IMR-90 (cell line): ENCODE data around the gene TBPL2. TPM values are rescaled to one million over a fixed set of nuclear protein-coding genes. Genes with fewer than 3 reads are reported as not detected.

Experiments used
- ATAC-seq: fragments of 200-7000 bp; cut with Tn5 transposase; 2 replicates; pipeline ENCODE4 v1.9.1; 2020; ENCODE audit warnings: low read depth, mild to moderate bottlenecking, moderate library complexity
- BruUV-seq: library from RNA; stranded (reverse); fragments of 400-500 nt; replicated peaks from 2 replicates; lab custom pipeline; 2021; lab: Mats Ljungman, UMichigan
- CTCF ChIA-PET: fragments of 300-600 bp; formaldehyde crosslinking; extraction: SDS; loops from one replicate; lab custom pipeline; 2021; ENCODE audit warnings: antibody characterized with exemption; lab: Yijun Ruan, JAX
- POLR2A ChIA-PET: fragments of 300-600 bp; sonication (Branson Sonifier 250); formaldehyde crosslinking; loops from one replicate; lab custom pipeline; 2022; ENCODE audit warnings: antibody characterized with exemption; ENCODE audit not compliant: unreplicated experiment; lab: Charles Lee
- DNase-seq: peaks from one replicate; pipeline ENCODE4 v3.0.0; 2013
- H2AFZ ChIP-seq: replicated peaks from 2 replicates; pipeline ENCODE3; 2013; ENCODE audit warnings: low read length, mild to moderate bottlenecking; ENCODE audit not compliant: poor library complexity
- H2AK5ac ChIP-seq: 2 replicates; pipeline ENCODE4 v1.6.1; 2013; ENCODE audit warnings: low read depth, low read length, inconsistent platforms
- H2AK9ac ChIP-seq: replicated peaks from 2 replicates; pipeline ENCODE3; 2013; ENCODE audit warnings: mild to moderate bottlenecking, low read depth, low read length, moderate library complexity; ENCODE audit not compliant: poor library complexity
- H2BK120ac ChIP-seq: 2 replicates; pipeline ENCODE4 v1.6.1; 2013; ENCODE audit warnings: low read depth, low read length, inconsistent platforms
- H2BK15ac ChIP-seq: 3 replicates; pipeline ENCODE4 v1.6.1; 2013; ENCODE audit warnings: low read depth, low read length, inconsistent platforms
- H2BK20ac ChIP-seq: 2 replicates; pipeline ENCODE4 v1.6.1; 2013; ENCODE audit warnings: low read depth, mild to moderate bottlenecking, inconsistent platforms, low read length, moderate library complexity
- H2BK5ac ChIP-seq: 2 replicates; pipeline ENCODE4 v1.6.1; 2013; ENCODE audit warnings: mild to moderate bottlenecking, low read depth, low read length, inconsistent platforms; ENCODE audit not compliant: poor library complexity, severe bottlenecking
- H3K14ac ChIP-seq: replicated peaks from 2 replicates; pipeline ENCODE4 v1.6.1; 2013; ENCODE audit warnings: low read depth, low read length, inconsistent platforms
- H3K18ac ChIP-seq: 2 replicates; pipeline ENCODE4 v1.6.1; 2013; ENCODE audit warnings: low read depth, low read length, control low read depth
- H3K23ac ChIP-seq: 2 replicates; pipeline ENCODE4 v1.6.1; 2013; ENCODE audit warnings: low read depth, low read length, inconsistent platforms
- H3K27ac ChIP-seq: 2 replicates; pipeline ENCODE4 v1.5.1; 2013; ENCODE audit warnings: mild to moderate bottlenecking, control low read depth, low read length; ENCODE audit not compliant: insufficient read depth
- H3K27me3 ChIP-seq: 2 replicates; pipeline ENCODE4 v1.6.1; 2013; ENCODE audit warnings: low read length; ENCODE audit not compliant: control insufficient read depth, insufficient read depth
- H3K36me3 ChIP-seq: 2 replicates; pipeline ENCODE4 v1.6.1; 2013; ENCODE audit warnings: low read length, mixed read lengths; ENCODE audit not compliant: control insufficient read depth, insufficient read depth
- H3K4ac ChIP-seq: 2 replicates; pipeline ENCODE4 v1.6.1; 2013; ENCODE audit warnings: low read depth, low read length, inconsistent platforms
- H3K4me1 ChIP-seq: 2 replicates; pipeline ENCODE4 v1.6.1; 2013; ENCODE audit warnings: low read length, mixed read lengths; ENCODE audit not compliant: control insufficient read depth, insufficient read depth
- H3K4me2 ChIP-seq: 2 replicates; pipeline ENCODE4 v1.6.1; 2013; ENCODE audit warnings: low read depth, mild to moderate bottlenecking, control low read depth, low read length, moderate library complexity
- H3K4me3 ChIP-seq: 2 replicates; pipeline ENCODE4 v1.5.1; 2013; ENCODE audit warnings: low read depth, mild to moderate bottlenecking, control low read depth, low read length, moderate library complexity; ENCODE audit not compliant: insufficient read depth
- H3K56ac ChIP-seq: 2 replicates; pipeline ENCODE4 v1.6.1; 2013; ENCODE audit warnings: low read length, inconsistent platforms; ENCODE audit not compliant: insufficient read depth; ENCODE audit errors: extremely low read depth
- H3K79me1 ChIP-seq, 2 experiments: 2 replicates each; pipeline ENCODE4 v1.6.1; 2013; ENCODE audit warnings: low read length in 2 of 2, inconsistent platforms in 1 of 2, low read depth in 1 of 2
- H3K9ac ChIP-seq: 2 replicates; pipeline ENCODE4 v1.6.1; 2013; ENCODE audit warnings: low read depth, low read length, control low read depth
- H3K9me1 ChIP-seq: 2 replicates; pipeline ENCODE4 v1.6.1; 2013; ENCODE audit warnings: low read length, inconsistent platforms; ENCODE audit not compliant: insufficient read depth
- H3K9me3 ChIP-seq: 2 replicates; pipeline ENCODE4 v1.6.1; 2013; ENCODE audit warnings: low read length; ENCODE audit not compliant: control insufficient read depth, insufficient read depth
- H4K20me1 ChIP-seq: 2 replicates; pipeline ENCODE4 v1.6.1; 2013; ENCODE audit warnings: low read length, inconsistent platforms; ENCODE audit not compliant: insufficient read depth
- H4K5ac ChIP-seq: 2 replicates; pipeline ENCODE4 v1.6.1; 2013; ENCODE audit warnings: mild to moderate bottlenecking, low read depth, low read length, control low read depth
- H4K8ac ChIP-seq, 2 experiments: 2 replicates each; pipeline ENCODE4 v1.6.1; 2013; ENCODE audit warnings: low read depth in 2 of 2, low read length in 2 of 2, control low read depth in 1 of 2, inconsistent platforms in 1 of 2
- H4K91ac ChIP-seq: 2 replicates; pipeline ENCODE4 v1.6.1; 2013; ENCODE audit warnings: low read depth, low read length, inconsistent platforms; ENCODE audit not compliant: insufficient read depth
- BHLHE40 ChIP-seq: fragments of 150-350 bp; IDR thresholded peaks from 2 replicates; pipeline ENCODE4 v1.6.1; 2016; ENCODE audit warnings: mild to moderate bottlenecking, low read depth, low read length
- CHD1 ChIP-seq: IDR thresholded peaks from 2 replicates; pipeline ENCODE4 v1.6.1; 2012; ENCODE audit warnings: low read depth, low read length, improper control_type of control experiment
- FOS ChIP-seq: fragments of 150-350 bp; IDR thresholded peaks from 2 replicates; pipeline ENCODE4 v1.6.1; 2016; ENCODE audit warnings: low read depth, low read length
- MAFK ChIP-seq: IDR thresholded peaks from 2 replicates; pipeline ENCODE4 v1.6.1; 2012; ENCODE audit warnings: low read depth, low read length, improper control_type of control experiment
- NFE2L2 ChIP-seq: fragments of 150-350 bp; IDR thresholded peaks from 2 replicates; pipeline ENCODE4 v1.6.1; 2016; ENCODE audit warnings: low read depth, mild to moderate bottlenecking, low read length
- POLR2A ChIP-seq: IDR thresholded peaks from 2 replicates; pipeline ENCODE4 v1.6.1; 2012; ENCODE audit warnings: mild to moderate bottlenecking, low read depth, low read length
- RAD21 ChIP-seq: IDR thresholded peaks from 2 replicates; pipeline ENCODE4 v1.6.1; 2012; ENCODE audit warnings: low read length, improper control_type of control experiment
- RCOR1 ChIP-seq: IDR thresholded peaks from 2 replicates; pipeline ENCODE4 v1.6.1; 2012; ENCODE audit warnings: mild to moderate bottlenecking, low read length, improper control_type of control experiment; ENCODE audit not compliant: insufficient replicate concordance
- RFX5 ChIP-seq: IDR thresholded peaks from 2 replicates; pipeline ENCODE4 v1.8.0; 2012; ENCODE audit warnings: low read depth, mild to moderate bottlenecking, low read length, moderate library complexity
- SMC3 ChIP-seq: fragments of 150-350 bp; IDR thresholded peaks from 2 replicates; pipeline ENCODE4 v1.6.1; 2016; ENCODE audit warnings: low read depth, mild to moderate bottlenecking, antibody characterized with exemption, low read length, moderate library complexity
- WGBS, 2 experiments: methylation state at CpG; one replicate each; pipeline versions ENCODE4 v1.1.5 to v1.1.7; 2013; ENCODE audit warnings: missing lambda C conversion rate in 2 of 2; ENCODE audit not compliant: insufficient read length in 1 of 2; ENCODE audit errors: extremely low coverage in 2 of 2; 5-methylcytosine and 5-hydroxymethylcytosine counted together
- dilution Hi-C: fragments of 300-500 bp; cut with HindIII; formaldehyde crosslinking; loops from one replicate; pipeline ENCODE4 v1.14.3; 2018; ENCODE audit warnings: low sequenced_read_pairs; ENCODE audit not compliant: unreplicated experiment
- in situ Hi-C: fragments of 300-500 bp; cut with MboI; formaldehyde crosslinking; loops from 3 replicates; pipeline ENCODE4 v1.14.3; 2019; ENCODE audit warnings: low sequenced_read_pairs, inconsistent platforms, mixed read lengths
- intact Hi-C: fragments of 100-400 bp; cut with micrococcal nuclease; formaldehyde crosslinking; loops from 2 replicates; pipeline ENCODE4 v1.10.0; 2022
- polyA plus RNA-seq, 3 experiments: library from polyadenylated mRNA; depleted of rRNA; stranded (reverse); fragments of >200 nt; gene quantifications; 2 replicates each; pipeline ENCODE4 v1.2.3, GENCODE V29; 2012; ENCODE audit warnings: low replicate concordance in 1 of 3
- total RNA-seq: library from RNA; depleted of rRNA; stranded (reverse); fragments of >200 nt; gene quantifications from 2 replicates; pipeline ENCODE4 v1.2.3, GENCODE V29; 2012
- TF ChIP-seq, protein P1 (sequence below): conservative IDR thresholded peaks from 2 replicates; pipeline ENCODE4 v1.5.1; 2012; ENCODE audit warnings: mild to moderate bottlenecking, low read depth, low read length, improper control_type of control experiment
- TF ChIP-seq, protein P2 (sequence below): fragments of 150-350 bp; IDR thresholded peaks from 2 replicates; pipeline ENCODE4 v1.6.1; 2016; ENCODE audit warnings: low read depth, mild to moderate bottlenecking, low read length, moderate library complexity, borderline replicate concordance

The TBPL2 gene
- total and polyA plus RNA-seq, 2 of the 4 experiments (the other 2 are of a cell fraction), result not detected

DNA sequence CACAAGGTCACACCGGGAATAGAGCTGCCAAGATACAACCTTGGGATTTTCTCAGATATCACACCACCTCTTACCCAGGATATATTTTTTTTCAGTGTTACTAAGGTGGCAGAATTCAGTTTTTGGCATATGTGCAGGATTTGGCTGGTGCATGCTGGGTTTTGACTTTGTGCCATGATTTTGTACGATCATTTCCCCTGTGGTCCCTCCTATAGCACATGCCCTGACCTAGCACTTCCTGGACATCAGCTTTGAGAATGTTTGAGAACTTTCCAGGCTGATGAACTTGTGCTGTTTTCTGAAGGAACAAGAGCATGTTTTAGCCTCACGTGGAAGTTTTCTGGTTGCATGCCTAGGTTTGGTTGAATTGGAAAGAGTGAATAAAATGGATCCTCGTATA lies 11.0 kb upstream of the TBPL2 start:
- POLR2A ChIA-PET, result no interaction called here
- Histone ChIP-seq H4K20me1 (no peaks in the 10 kb centered on the region), H3K4ac (no peak overlapping the region), H3K4me2 (no peak overlapping the region), H3K9ac (no peak overlapping the region), H2BK120ac (no peak overlapping the region), H2AK5ac (no peak overlapping the region), H2BK5ac (no peak overlapping the region), H3K9me3 (no peaks in the 10 kb centered on the region), H2AFZ (no peak overlapping the region), H4K8ac (no peak overlapping the region), H3K4me3 (no peak overlapping the region), H4K5ac (no peak overlapping the region), H3K27me3 (no peaks in the 10 kb centered on the region), H3K36me3 (no peaks in the 10 kb centered on the region), H3K27ac (no peak overlapping the region), H2BK20ac (0 out of 2 replicates have a peak overlapping the region, but pooled peaks have one; percentile 20), H4K91ac (no peak overlapping the region), H3K23ac (no peak overlapping the region), H3K56ac (no peak overlapping the region), H3K4me1 (peaks cover 17% of the 10 kb centered on the region), H2AK9ac (no peak overlapping the region), H3K9me1 (0 out of 2 replicates have a peak, but pooled peaks cover 3% of the 10 kb centered on the region), H2BK15ac (no peak overlapping the region), H3K79me1 (no peaks in the 10 kb centered on the region), H3K14ac (0 out of 2 replicates have a peak overlapping the region, but pooled peaks have one; percentile 2), H3K18ac (no peak overlapping the region)
- dilution Hi-C loops (no loop called here), intact Hi-C loops (no loop called here), in situ Hi-C loops (loop anchor here (5.0 kb wide), 1 partner anchor 1036 kb away; no protein-coding TSS in a partner anchor)
- CTCF ChIA-PET, result no interaction called here
- DNase-seq, result peak; percentile 25
- TF ChIP-seq MAFK, result no peak
- TF ChIP-seq RFX5, result no peak
- TF ChIP-seq BHLHE40, result no peak
- no peak for TF ChIP-seq RCOR1
- no peak for TF ChIP-seq CHD1
- no peak for TF ChIP-seq FOS
- TF ChIP-seq, protein P1, sequence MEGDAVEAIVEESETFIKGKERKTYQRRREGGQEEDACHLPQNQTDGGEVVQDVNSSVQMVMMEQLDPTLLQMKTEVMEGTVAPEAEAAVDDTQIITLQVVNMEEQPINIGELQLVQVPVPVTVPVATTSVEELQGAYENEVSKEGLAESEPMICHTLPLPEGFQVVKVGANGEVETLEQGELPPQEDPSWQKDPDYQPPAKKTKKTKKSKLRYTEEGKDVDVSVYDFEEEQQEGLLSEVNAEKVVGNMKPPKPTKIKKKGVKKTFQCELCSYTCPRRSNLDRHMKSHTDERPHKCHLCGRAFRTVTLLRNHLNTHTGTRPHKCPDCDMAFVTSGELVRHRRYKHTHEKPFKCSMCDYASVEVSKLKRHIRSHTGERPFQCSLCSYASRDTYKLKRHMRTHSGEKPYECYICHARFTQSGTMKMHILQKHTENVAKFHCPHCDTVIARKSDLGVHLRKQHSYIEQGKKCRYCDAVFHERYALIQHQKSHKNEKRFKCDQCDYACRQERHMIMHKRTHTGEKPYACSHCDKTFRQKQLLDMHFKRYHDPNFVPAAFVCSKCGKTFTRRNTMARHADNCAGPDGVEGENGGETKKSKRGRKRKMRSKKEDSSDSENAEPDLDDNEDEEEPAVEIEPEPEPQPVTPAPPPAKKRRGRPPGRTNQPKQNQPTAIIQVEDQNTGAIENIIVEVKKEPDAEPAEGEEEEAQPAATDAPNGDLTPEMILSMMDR, result no peak
- no peak for TF ChIP-seq NFE2L2
- TF ChIP-seq, protein P2, sequence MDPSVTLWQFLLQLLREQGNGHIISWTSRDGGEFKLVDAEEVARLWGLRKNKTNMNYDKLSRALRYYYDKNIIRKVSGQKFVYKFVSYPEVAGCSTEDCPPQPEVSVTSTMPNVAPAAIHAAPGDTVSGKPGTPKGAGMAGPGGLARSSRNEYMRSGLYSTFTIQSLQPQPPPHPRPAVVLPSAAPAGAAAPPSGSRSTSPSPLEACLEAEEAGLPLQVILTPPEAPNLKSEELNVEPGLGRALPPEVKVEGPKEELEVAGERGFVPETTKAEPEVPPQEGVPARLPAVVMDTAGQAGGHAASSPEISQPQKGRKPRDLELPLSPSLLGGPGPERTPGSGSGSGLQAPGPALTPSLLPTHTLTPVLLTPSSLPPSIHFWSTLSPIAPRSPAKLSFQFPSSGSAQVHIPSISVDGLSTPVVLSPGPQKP, result no peak
- no peak for TF ChIP-seq RAD21
- TF ChIP-seq SMC3, result no peak
- TF ChIP-seq POLR2A, result no peak
- no CpG with 5 or more reads among the region's 4 CpGs for WGBS, 2 experiments
- no TSS peak for BruUV-seq
- no peak for ATAC-seq
